ENCODE measurements around the gene SRPK2.
A peak's percentile ranks its signal among the peaks of the same experiment; 100 is the strongest.
"Not testable (repeated sequence)": the region's sequence is repeated elsewhere in the genome, so short reads cannot be mapped to it uniquely, and the experiment has no call there.

SRPK2 gene

DNA sequence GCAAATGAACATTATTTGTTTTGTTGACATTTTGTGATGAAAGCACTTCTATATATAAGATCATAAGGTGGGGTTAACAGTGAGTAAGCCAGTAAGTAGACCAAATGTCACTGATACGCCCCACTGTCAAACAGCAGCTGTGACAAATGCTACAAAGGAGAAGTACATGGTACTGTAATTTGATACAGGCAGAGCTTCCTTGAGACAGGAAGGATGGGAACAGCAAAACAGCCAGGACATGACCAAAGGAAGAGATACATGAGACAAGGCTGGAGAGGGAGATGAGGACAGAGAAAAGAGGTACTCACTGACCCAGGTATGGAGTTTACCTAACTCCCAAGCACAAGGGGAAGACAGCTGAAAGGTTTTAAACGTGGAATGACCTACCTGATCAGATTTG lies 127.0 kb downstream of the SRPK2 start:
- TF ChIP-seq, protein P1, sequence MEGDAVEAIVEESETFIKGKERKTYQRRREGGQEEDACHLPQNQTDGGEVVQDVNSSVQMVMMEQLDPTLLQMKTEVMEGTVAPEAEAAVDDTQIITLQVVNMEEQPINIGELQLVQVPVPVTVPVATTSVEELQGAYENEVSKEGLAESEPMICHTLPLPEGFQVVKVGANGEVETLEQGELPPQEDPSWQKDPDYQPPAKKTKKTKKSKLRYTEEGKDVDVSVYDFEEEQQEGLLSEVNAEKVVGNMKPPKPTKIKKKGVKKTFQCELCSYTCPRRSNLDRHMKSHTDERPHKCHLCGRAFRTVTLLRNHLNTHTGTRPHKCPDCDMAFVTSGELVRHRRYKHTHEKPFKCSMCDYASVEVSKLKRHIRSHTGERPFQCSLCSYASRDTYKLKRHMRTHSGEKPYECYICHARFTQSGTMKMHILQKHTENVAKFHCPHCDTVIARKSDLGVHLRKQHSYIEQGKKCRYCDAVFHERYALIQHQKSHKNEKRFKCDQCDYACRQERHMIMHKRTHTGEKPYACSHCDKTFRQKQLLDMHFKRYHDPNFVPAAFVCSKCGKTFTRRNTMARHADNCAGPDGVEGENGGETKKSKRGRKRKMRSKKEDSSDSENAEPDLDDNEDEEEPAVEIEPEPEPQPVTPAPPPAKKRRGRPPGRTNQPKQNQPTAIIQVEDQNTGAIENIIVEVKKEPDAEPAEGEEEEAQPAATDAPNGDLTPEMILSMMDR (IDR thresholded peaks at IDR 0.05) = no peak
- H3K9ac ChIP-seq = no peak overlapping the region
- no peak overlapping the region for H3K27ac ChIP-seq
- peaks cover 31% of the 10 kb centered on the region for H3K79me2 ChIP-seq
- no peaks in the 10 kb centered on the region for H3K9me3 ChIP-seq (ENCODE audit: control insufficient read depth, low read length)
- H3K27me3 ChIP-seq (ENCODE audit: control insufficient read depth, insufficient read depth, low read length) = no peaks in the 10 kb centered on the region
- H3K36me3 ChIP-seq (ENCODE audit: control insufficient read depth, insufficient read depth, low read length) = no peaks in the 10 kb centered on the region
- peaks cover 12% of the 10 kb centered on the region for H3K4me1 ChIP-seq
- H3K4me2 ChIP-seq (ENCODE audit: low read length) = no peak overlapping the region
- H2AFZ ChIP-seq = no peak overlapping the region
- H3K4me3 ChIP-seq (ENCODE audit: low read depth, low read length) = no peak overlapping the region

DNA sequence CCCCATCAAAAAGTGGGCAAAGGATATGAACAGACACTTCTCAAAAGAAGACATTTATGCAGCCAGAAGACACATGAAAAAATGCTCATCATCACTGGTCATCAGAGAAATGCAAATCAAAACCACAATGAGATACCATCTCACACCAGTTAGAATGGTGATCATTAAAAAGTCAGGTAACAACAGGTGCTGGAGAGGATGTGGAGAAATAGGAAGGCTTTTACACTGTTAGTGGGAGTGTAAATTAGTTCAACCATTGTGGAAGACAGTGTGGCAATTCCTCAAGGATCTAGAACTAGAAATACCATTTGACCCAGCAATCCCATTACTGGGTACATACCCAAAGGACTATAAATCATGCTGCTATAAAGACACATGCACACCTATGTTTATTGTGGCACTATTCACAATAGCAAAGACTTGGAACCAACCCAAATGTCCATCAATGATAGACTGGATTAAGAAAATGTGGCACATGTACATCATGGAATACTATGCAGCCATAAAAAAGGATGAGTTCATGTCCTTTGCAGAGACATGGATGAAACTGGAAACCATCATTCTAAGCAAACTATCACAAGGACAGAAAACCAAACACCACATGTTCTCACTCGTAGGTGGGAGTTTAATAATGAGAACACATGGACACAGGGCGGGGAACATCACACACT lies 128.4 kb downstream of the SRPK2 start:
- not testable (repeated sequence) for H3K27me3 ChIP-seq (ENCODE audit: control insufficient read depth, insufficient read depth, low read length); H3K9ac ChIP-seq; H3K36me3 ChIP-seq (ENCODE audit: control insufficient read depth, insufficient read depth, low read length); H3K27ac ChIP-seq; H3K4me3 ChIP-seq (ENCODE audit: low read depth, low read length); H2AFZ ChIP-seq; H3K9me3 ChIP-seq (ENCODE audit: control insufficient read depth, low read length); H3K4me2 ChIP-seq (ENCODE audit: low read length)
- Histone ChIP-seq H3K4me1 (peaks cover 19% of the 10 kb centered on the region), H3K79me2 (peaks cover 28% of the 10 kb centered on the region)

DNA sequence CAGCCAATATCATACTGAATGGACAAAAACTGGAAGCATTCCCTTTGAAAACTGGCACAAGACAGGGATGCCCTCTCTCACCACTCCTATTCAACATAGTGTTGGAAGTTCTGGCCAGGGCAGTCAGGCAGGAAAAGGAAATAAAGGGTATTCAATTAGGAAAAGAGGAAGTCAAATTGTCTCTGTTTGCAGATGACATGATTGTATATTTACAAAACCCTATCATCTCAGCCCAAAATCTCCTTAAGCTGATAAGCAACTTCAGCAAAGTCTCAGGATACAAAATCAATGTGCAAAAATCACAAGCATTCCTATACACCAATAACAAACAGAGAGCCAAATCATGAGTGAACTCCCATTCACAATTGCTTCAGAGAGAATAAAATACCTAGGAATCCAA lies 129.8 kb downstream of the SRPK2 start:
- Histone ChIP-seq H3K4me1 (peaks cover 19% of the 10 kb centered on the region), H3K79me2 (peaks cover 26% of the 10 kb centered on the region)
- not testable (repeated sequence) for H3K27me3 ChIP-seq (ENCODE audit: control insufficient read depth, insufficient read depth, low read length); H3K4me2 ChIP-seq (ENCODE audit: low read length); H3K36me3 ChIP-seq (ENCODE audit: control insufficient read depth, insufficient read depth, low read length); H2AFZ ChIP-seq; H3K9ac ChIP-seq; H3K4me3 ChIP-seq (ENCODE audit: low read depth, low read length); H3K27ac ChIP-seq; H3K9me3 ChIP-seq (ENCODE audit: control insufficient read depth, low read length)

DNA sequence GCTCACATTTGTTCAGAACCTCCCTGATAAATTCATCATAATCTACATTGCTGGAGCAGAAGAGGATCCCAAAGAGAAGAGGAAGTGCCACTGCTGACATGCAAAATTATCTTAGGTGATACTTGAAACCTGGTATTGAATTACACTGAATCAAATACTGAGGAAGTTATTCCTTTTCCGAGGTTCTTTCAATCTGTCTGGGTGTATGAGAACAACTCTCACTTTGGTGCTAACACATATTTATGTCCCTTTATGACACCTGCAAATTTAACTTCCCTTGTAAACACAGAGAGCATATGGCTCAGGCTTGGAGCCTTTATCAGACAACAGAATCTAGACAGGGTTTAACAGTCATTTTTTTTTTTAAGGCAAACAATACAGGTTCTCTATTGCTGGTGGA lies 131.4 kb downstream of the SRPK2 start:
- Histone ChIP-seq H3K9me3 (ENCODE audit: control insufficient read depth, low read length) (no peaks in the 10 kb centered on the region), H3K36me3 (ENCODE audit: control insufficient read depth, insufficient read depth, low read length) (no peaks in the 10 kb centered on the region), H3K27ac (no peak overlapping the region), H3K27me3 (ENCODE audit: control insufficient read depth, insufficient read depth, low read length) (no peaks in the 10 kb centered on the region), H3K79me2 (peaks cover 26% of the 10 kb centered on the region), H3K4me3 (ENCODE audit: low read depth, low read length) (peak overlapping the region; percentile 8), H3K4me2 (ENCODE audit: low read length) (no peak overlapping the region), H3K9ac (no peak overlapping the region), H3K4me1 (peaks cover 19% of the 10 kb centered on the region), H2AFZ (no peak overlapping the region)
- TF ChIP-seq, protein P1 (IDR thresholded peaks at IDR 0.05) = no peak

DNA sequence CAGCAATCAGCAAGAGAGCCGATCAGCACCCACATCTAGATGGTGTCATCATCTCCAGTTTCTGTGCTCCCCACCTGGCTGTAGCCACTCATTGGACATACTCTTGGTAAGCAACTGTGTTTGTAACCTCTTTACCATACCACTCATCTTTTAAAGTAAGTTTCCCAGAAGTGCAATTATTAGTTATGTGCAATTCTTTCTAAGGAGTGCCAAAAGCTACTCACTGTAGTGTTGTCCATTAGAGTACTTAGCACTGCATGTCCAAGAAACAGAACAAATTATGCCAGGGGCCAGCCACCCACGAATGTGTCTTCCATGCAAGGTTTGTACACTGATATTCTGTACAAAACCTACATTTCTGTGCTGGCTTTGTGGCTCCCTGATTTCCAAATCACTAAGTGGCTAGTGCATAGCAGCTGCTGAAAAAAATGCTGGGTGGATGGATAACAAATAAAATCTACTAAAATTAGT lies 131.9 kb downstream of the SRPK2 start:
- Histone ChIP-seq H3K4me3 (ENCODE audit: low read depth, low read length) (no peak overlapping the region), H3K9me3 (ENCODE audit: control insufficient read depth, low read length) (no peaks in the 10 kb centered on the region), H3K4me2 (ENCODE audit: low read length) (no peak overlapping the region), H3K27ac (peak overlapping the region; percentile 41), H3K27me3 (ENCODE audit: control insufficient read depth, insufficient read depth, low read length) (no peaks in the 10 kb centered on the region), H3K36me3 (ENCODE audit: control insufficient read depth, insufficient read depth, low read length) (no peaks in the 10 kb centered on the region), H2AFZ (no peak overlapping the region), H3K79me2 (peaks cover 25% of the 10 kb centered on the region), H3K4me1 (peaks cover 14% of the 10 kb centered on the region), H3K9ac (no peak overlapping the region)
- TF ChIP-seq, protein P1 (IDR thresholded peaks at IDR 0.05) = no peak

DNA sequence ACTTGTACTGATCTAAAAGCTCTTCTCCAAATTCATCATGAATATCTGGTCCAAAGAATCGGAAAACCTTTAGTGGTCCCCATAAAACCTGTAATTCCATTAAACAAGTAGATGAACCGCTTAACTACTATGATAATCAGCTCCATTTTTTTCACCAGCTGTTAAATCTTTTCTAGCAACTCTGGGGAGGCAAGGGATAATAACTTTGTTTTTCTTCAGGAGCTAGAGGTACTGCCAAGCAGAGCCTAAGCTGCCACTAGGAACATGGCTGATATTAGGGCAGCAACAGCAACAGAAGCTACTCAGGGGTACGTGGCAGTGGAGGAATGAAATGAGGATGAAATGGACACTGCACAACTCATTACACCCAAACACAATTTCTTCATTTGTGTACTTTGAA lies 138.0 kb downstream of the SRPK2 start:
- no peaks in the 10 kb centered on the region for H3K27me3 ChIP-seq (ENCODE audit: control insufficient read depth, insufficient read depth, low read length)
- no peaks in the 10 kb centered on the region for H3K9me3 ChIP-seq (ENCODE audit: control insufficient read depth, low read length)
- H3K4me3 ChIP-seq (ENCODE audit: low read depth, low read length) = no peak overlapping the region
- H3K4me1 ChIP-seq = peaks cover 12% of the 10 kb centered on the region
- H3K9ac ChIP-seq = no peak overlapping the region
- no peak overlapping the region for H3K27ac ChIP-seq
- H2AFZ ChIP-seq = no peak overlapping the region
- no peaks in the 10 kb centered on the region for H3K36me3 ChIP-seq (ENCODE audit: control insufficient read depth, insufficient read depth, low read length)
- no peak overlapping the region for H3K4me2 ChIP-seq (ENCODE audit: low read length)
- TF ChIP-seq, protein P1 (IDR thresholded peaks at IDR 0.05) = no peak
- H3K79me2 ChIP-seq = peaks cover 38% of the 10 kb centered on the region
